GM21390 (cell line): ENCODE results near the gene VPREB3.

Experiments
- ATAC-seq: cut with Tn5 transposase; IDR thresholded peaks from one replicate; pipeline ENCODE4 v1.9.1; 2021; ENCODE audit not compliant: unreplicated experiment

Gene VPREB3

GRCh38 chr22:23704062-23704461 lies 50.2 kb downstream of the VPREB3 start:
- no peak for ATAC-seq
